GM12872 (cell line): ENCODE results near the gene CDC25A.

ENCODE experiments used
- CTCF ChIP-seq: IDR thresholded peaks from 3 replicates; pipeline ENCODE4 v1.5.1; 2011; ENCODE audit warnings: low read depth, mild to moderate bottlenecking, low read length, moderate library complexity; ENCODE audit not compliant: insufficient read depth

Gene CDC25A

GRCh38 chr3:48155122-48155521, 33.1 kb downstream of the CDC25A start:
- no peak for TF ChIP-seq CTCF

- no peak for TF ChIP-seq CTCF
Observed at GRCh38 chr3:48151807-48152427, 36.3 kb downstream of the CDC25A start.

- peak; percentile 90 for TF ChIP-seq CTCF
Observed at GRCh38 chr3:48151058-48151806, 37.0 kb downstream of the CDC25A start.

- TF ChIP-seq CTCF = no peak
Observed at GRCh38 chr3:48143992-48144391, 44.2 kb downstream of the CDC25A start.

GRCh38 chr3:48143567-48143966, 44.6 kb downstream of the CDC25A start:
- no peak for TF ChIP-seq CTCF

GRCh38 chr3:48142316-48142870, 45.8 kb downstream of the CDC25A start:
- no peak for TF ChIP-seq CTCF

- TF ChIP-seq CTCF = no peak
Observed at GRCh38 chr3:48141604-48142137, 46.5 kb downstream of the CDC25A start.
